ENCODE data around the gene MRFAP1L1.

- TF ChIP-seq EZH2 (IDR thresholded peaks at IDR 0.05; ENCODE audit: insufficient read depth, poor library complexity, severe bottlenecking) (no peak), EZH2phosphoT487 (IDR thresholded peaks at IDR 0.05; ENCODE audit: insufficient read depth, low read depth) (no peak)
These were observed 6.0 kb upstream of the MRFAP1L1 start for GRCh38 chr4:6715704-6716017.
